Breast epithelium (tissue), 4 donors: ENCODE results near the gene TIPIN. TPM values are rescaled to one million over a fixed set of nuclear protein-coding genes. Genes with fewer than 3 reads are reported as not detected.
"Not testable (repeated sequence)": the region's sequence is repeated elsewhere in the genome, so short reads cannot be mapped to it uniquely, and the experiment has no call there.

Experiments used
- DNase-seq, 2 donors: peaks; one replicate each; pipeline ENCODE4 v3.0.0-alpha.2; 2019; ENCODE audit warnings: low spot score in 2 of 2
- H3K27ac ChIP-seq, 2 donors: fragments of 200-600 bp; sonication (generic) in 1 of 2; one replicate each; pipeline ENCODE4 v1.5.1; 2016 to 2019; ENCODE audit warnings: mild to moderate bottlenecking in 1 of 2
- H3K27me3 ChIP-seq, 2 donors: fragments of 200-600 bp; sonication (generic) in 1 of 2; one replicate each; pipeline versions ENCODE4 v1.5.1 to v1.6.0; 2017 to 2019; ENCODE audit warnings: control low read depth in 1 of 2, mild to moderate bottlenecking in 1 of 2
- H3K36me3 ChIP-seq: fragments of 200-600 bp; one replicate; pipeline ENCODE4 v1.5.1; 2019
- H3K4me1 ChIP-seq, 2 donors: fragments of 200-600 bp; sonication (generic); one replicate each; pipeline ENCODE4 v1.5.1; 2016 to 2019; ENCODE audit warnings: control low read depth in 1 of 2
- H3K4me3 ChIP-seq, 3 donors: fragments of 200-600 bp; sonication (generic); 1 replicate in 2 of 3; 2 replicates in 1 of 3; pipeline ENCODE4 v1.5.1; 2016 to 2019; ENCODE audit warnings: mild to moderate bottlenecking in 3 of 3, moderate library complexity in 2 of 3
- H3K9me3 ChIP-seq, 2 donors: fragments of 200-600 bp; sonication (generic) in 1 of 2; one replicate each; pipeline ENCODE4 v1.5.1; 2016 to 2019; ENCODE audit warnings: control low read depth in 1 of 2
- CTCF ChIP-seq, 3 donors: fragments of 450-650 bp; IDR thresholded peaks; one replicate each; pipeline ENCODE4 v1.5.1; 2016 to 2017; ENCODE audit warnings: antibody characterized with exemption in 3 of 3, mild to moderate bottlenecking in 3 of 3, moderate library complexity in 3 of 3
- POLR2A ChIP-seq: fragments of 450-650 bp; IDR thresholded peaks from one replicate; pipeline ENCODE4 v1.6.1; 2016; ENCODE audit warnings: antibody characterized with exemption, mild to moderate bottlenecking, moderate library complexity
- POLR2AphosphoS5 ChIP-seq, 3 donors: sonication (generic); formaldehyde crosslinking; IDR thresholded peaks; one replicate each; pipeline ENCODE4 v1.6.1; 2017; ENCODE audit warnings: antibody characterized with exemption in 3 of 3
- intact Hi-C: fragments of 100-400 bp; cut with DNase I; formaldehyde crosslinking; loops from one replicate; pipeline ENCODE4 v1.15.1; 2023; ENCODE audit warnings: low total_unique reads
- total RNA-seq, 3 donors: library from RNA; depleted of rRNA; stranded (reverse); fragments of >200 nt; gene quantifications; one replicate each; pipeline ENCODE4 v1.1.0, GENCODE V29; 2016

TIPIN gene
- total RNA-seq, 3 donors from 2014 or later = 5.0 to 9.7 (median 6.6) TPM

GRCh38 chr15:66310786-66311185 is 45.7 kb downstream of the TIPIN start:
- peaks cover 7% of the 10 kb centered on the region for H3K36me3 ChIP-seq
- no peak overlapping the region for H3K4me3 ChIP-seq
- no peak for DNase-seq
- no peaks in the 10 kb centered on the region for H3K27me3 ChIP-seq
- intact Hi-C loops = no loop called here
- H3K4me1 ChIP-seq = no peaks in the 10 kb centered on the region
- H3K27ac ChIP-seq = no peak overlapping the region
- H3K9me3 ChIP-seq = no peaks in the 10 kb centered on the region
- no peak for TF ChIP-seq CTCF (IDR thresholded peaks at IDR 0.05)
- TF ChIP-seq POLR2A = no peak
- no peak for TF ChIP-seq POLR2AphosphoS5 (IDR thresholded peaks at IDR 0.05)

GRCh38 chr15:66309828-66310227 is 46.7 kb downstream of the TIPIN start:
- H3K27ac ChIP-seq = no peak overlapping the region
- no peak overlapping the region for H3K4me3 ChIP-seq
- no peak for DNase-seq
- H3K27me3 ChIP-seq = no peaks in the 10 kb centered on the region
- intact Hi-C loops = no loop called here
- TF ChIP-seq POLR2A = no peak
- no peak for TF ChIP-seq POLR2AphosphoS5 (IDR thresholded peaks at IDR 0.05)
- no peak for TF ChIP-seq CTCF (IDR thresholded peaks at IDR 0.05)
- H3K9me3 ChIP-seq = no peaks in the 10 kb centered on the region
- no peaks in the 10 kb centered on the region for H3K4me1 ChIP-seq
- peaks cover 7% of the 10 kb centered on the region for H3K36me3 ChIP-seq

- peaks cover 7% of the 10 kb centered on the region for H3K36me3 ChIP-seq
- H3K27me3 ChIP-seq = no peaks in the 10 kb centered on the region
- TF ChIP-seq POLR2A (no peak), POLR2AphosphoS5 (IDR thresholded peaks at IDR 0.05) (no peak), CTCF (IDR thresholded peaks at IDR 0.05) (no peak)
- DNase-seq = no peak
- intact Hi-C loops = no loop called here
- H3K9me3 ChIP-seq = no peaks in the 10 kb centered on the region
- no peaks in the 10 kb centered on the region for H3K4me1 ChIP-seq
- no peak overlapping the region for H3K27ac ChIP-seq
- no peak overlapping the region for H3K4me3 ChIP-seq
Measured at GRCh38 chr15:66308531-66308930, 48.0 kb downstream of the TIPIN start.

- Histone ChIP-seq H3K9me3 (no peaks in the 10 kb centered on the region), H3K27me3 (no peaks in the 10 kb centered on the region), H3K4me1 (no peaks in the 10 kb centered on the region), H3K4me3 (no peak overlapping the region), H3K27ac (no peak overlapping the region), H3K36me3 (peaks cover 3% of the 10 kb centered on the region)
- DNase-seq = no peak
- TF ChIP-seq POLR2AphosphoS5 (IDR thresholded peaks at IDR 0.05) = no peak
- no peak for TF ChIP-seq CTCF (IDR thresholded peaks at IDR 0.05)
- no peak for TF ChIP-seq POLR2A
- intact Hi-C loops = no loop called here
Measured at GRCh38 chr15:66306381-66306780, 50.1 kb downstream of the TIPIN start.

- H3K9me3 ChIP-seq, intact Hi-C loops, H3K36me3 ChIP-seq, H3K4me3 ChIP-seq, H3K4me1 ChIP-seq, H3K27ac ChIP-seq, H3K27me3 ChIP-seq, DNase-seq: not testable (repeated sequence)
Measured at GRCh38 chr15:66304425-66304824, 52.1 kb downstream of the TIPIN start.
